AG04450 (cell line): ENCODE measurements around the gene MSLN. TPM values are rescaled to one million over a fixed set of nuclear protein-coding genes. Genes with fewer than 3 reads are reported as not detected.
"Not testable (repeated sequence)": the region's sequence is repeated elsewhere in the genome, so short reads cannot be mapped to it uniquely, and the experiment has no call there.

ENCODE experiments used
- CTCF ChIA-PET: fragments of 300-600, 350-600 bp; formaldehyde crosslinking; extraction: SDS; loops from one replicate; lab custom pipeline; 2022; ENCODE audit warnings: antibody characterized with exemption, inconsistent platforms; lab: Charles Lee
- POLR2A ChIA-PET: fragments of 350-600 bp; formaldehyde crosslinking; extraction: SDS; loops from one replicate; lab custom pipeline; 2021; ENCODE audit warnings: antibody characterized with exemption, inconsistent platforms; lab: Yijun Ruan, JAX
- DNase-seq: peaks from one replicate; pipeline ENCODE4 v3.0.0-alpha.2; 2011; ENCODE audit warnings: low read depth, low spot score
- H3K27ac ChIP-seq: one replicate; pipeline ENCODE4 v1.5.1; 2012; ENCODE audit warnings: low read depth, low read length, control low read depth
- H3K27me3 ChIP-seq: one replicate; pipeline ENCODE4 v1.6.0; 2012; ENCODE audit warnings: low read length; ENCODE audit not compliant: control insufficient read depth, insufficient read depth
- H3K4me3 ChIP-seq: 2 replicates; pipeline ENCODE4 v1.5.1; 2011; ENCODE audit warnings: mild to moderate bottlenecking, low read depth, low read length, control low read depth
- H3K9me3 ChIP-seq: 2 replicates; pipeline ENCODE4 v1.5.1; 2012; ENCODE audit warnings: low read length; ENCODE audit not compliant: control insufficient read depth, insufficient read depth
- polyA plus RNA-seq: library from polyadenylated mRNA; depleted of rRNA; stranded (reverse); fragments of >200 nt; gene quantifications from 2 replicates; pipeline ENCODE4 v1.2.3, GENCODE V29; 2011
- TF ChIP-seq, protein P1 (sequence below): IDR thresholded peaks from 2 replicates; pipeline ENCODE4 v1.5.1; 2011; ENCODE audit warnings: low read depth, low read length, control low read depth, inconsistent platforms

MSLN gene
- polyA plus RNA-seq, 1 experiment, result 0.11 TPM

DNA sequence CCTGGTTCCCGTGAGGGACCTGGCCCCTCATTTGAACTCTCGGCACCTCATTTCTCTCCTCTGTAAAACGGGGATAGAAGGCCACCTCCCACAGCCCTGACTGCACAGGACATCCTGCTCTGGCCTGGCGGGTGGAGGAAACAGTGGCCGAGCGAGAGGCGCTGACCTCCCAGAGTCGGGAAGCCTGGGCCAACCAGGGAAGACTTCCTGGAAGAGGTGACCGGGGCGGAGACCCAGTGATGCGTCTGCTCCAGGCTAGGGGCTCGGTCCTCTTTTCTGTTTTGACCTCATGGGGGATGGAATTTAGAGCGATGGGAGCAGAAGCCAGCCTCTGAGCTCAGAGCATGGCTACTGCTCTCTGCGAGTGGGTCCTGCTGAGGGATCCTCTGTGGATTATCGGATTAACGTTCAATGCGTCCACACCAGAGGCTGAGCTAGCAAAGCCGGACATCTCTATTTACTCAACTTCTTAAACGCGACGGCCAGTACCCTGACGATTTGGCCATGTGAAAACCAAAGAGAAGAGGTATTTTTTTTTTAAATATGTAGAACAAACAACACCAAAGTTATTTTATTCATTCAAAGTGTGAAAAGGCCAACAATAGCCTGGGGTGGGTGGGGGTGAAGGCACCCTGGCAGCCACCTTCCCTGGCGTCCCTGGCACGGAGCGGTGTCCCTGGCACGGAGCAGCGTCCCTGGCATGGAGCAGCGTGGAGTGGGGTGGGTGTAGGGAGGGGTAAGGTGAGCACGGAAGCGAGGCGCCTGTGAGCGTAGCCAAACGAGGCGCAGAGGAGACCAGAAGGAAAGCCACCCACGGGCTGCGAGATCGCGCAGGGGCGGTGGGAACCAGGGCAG, 9.2 kb upstream of the MSLN start:
- CTCF ChIA-PET, result interaction anchor here (1.1 kb wide), 1 partner anchor 9 kb away, joined by 3 read pairs; no protein-coding TSS in a partner anchor
- TF ChIP-seq, protein P1, sequence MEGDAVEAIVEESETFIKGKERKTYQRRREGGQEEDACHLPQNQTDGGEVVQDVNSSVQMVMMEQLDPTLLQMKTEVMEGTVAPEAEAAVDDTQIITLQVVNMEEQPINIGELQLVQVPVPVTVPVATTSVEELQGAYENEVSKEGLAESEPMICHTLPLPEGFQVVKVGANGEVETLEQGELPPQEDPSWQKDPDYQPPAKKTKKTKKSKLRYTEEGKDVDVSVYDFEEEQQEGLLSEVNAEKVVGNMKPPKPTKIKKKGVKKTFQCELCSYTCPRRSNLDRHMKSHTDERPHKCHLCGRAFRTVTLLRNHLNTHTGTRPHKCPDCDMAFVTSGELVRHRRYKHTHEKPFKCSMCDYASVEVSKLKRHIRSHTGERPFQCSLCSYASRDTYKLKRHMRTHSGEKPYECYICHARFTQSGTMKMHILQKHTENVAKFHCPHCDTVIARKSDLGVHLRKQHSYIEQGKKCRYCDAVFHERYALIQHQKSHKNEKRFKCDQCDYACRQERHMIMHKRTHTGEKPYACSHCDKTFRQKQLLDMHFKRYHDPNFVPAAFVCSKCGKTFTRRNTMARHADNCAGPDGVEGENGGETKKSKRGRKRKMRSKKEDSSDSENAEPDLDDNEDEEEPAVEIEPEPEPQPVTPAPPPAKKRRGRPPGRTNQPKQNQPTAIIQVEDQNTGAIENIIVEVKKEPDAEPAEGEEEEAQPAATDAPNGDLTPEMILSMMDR, result no peak
- peaks cover 12% of the 10 kb centered on the region for H3K27me3 ChIP-seq
- POLR2A ChIA-PET, result no interaction called here
- DNase-seq, result no peak
- H3K4me3 ChIP-seq, result no peak overlapping the region
- no peak overlapping the region for H3K27ac ChIP-seq
- no peaks in the 10 kb centered on the region; the same call in none of the 2 replicates for H3K9me3 ChIP-seq

DNA sequence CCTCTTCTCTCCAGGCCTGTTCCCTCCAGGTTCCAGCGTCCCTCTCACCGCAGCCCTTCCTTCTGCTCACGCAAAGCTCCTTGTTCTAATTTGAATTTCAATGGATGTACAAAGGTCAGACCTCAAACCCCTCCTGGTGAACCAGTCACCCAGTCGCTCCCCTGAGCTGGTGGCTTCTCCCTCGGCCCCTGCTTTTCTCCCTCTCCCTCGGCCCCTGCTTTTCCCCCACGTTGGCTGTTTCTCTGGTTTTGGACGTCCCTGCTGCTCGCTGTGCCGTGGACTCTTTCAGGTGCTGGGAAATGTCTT, 8.6 kb upstream of the MSLN start:
- CTCF ChIA-PET, result interaction anchor here (1.1 kb wide), 1 partner anchor 10 kb away, joined by 3 read pairs; no protein-coding TSS in a partner anchor
- H3K27ac ChIP-seq, result no peak overlapping the region
- peaks cover 12% of the 10 kb centered on the region for H3K27me3 ChIP-seq
- POLR2A ChIA-PET, result interaction anchor here (0.5 kb wide), 1 partner anchor 32 kb away, joined by 6 read pairs; no protein-coding TSS in a partner anchor
- no peaks in the 10 kb centered on the region; the same call in none of the 2 replicates for H3K9me3 ChIP-seq
- TF ChIP-seq, protein P1, result no peak
- no peak overlapping the region for H3K4me3 ChIP-seq
- no peak for DNase-seq

DNA sequence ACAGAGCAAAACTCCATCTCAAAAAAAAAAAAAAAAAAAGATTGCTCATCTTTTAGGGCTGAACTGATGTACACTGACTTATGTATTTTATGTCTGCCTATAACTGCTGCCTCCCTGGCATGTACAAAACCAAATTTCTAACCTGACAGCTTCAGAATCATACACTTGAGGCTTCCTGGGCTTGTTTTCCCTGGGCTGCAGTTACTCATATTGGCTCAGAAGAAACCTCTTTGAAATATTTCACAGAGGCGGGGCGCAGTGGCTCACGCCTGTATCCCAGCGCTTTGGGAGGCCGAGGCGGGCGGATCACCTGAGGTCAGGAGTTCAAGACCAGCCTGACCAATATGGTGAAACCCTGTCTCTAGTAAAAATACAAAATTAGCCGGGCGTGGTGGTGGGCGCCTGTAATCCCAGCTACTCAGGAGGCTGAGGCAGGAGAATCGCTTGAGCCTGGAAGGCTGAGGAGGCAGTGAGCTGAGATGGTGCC, 6.4 kb upstream of the MSLN start:
- CTCF ChIA-PET, POLR2A ChIA-PET, H3K9me3 ChIP-seq, DNase-seq, H3K4me3 ChIP-seq, H3K27ac ChIP-seq: not testable (repeated sequence)
- H3K27me3 ChIP-seq, result peaks cover 12% of the 10 kb centered on the region

DNA sequence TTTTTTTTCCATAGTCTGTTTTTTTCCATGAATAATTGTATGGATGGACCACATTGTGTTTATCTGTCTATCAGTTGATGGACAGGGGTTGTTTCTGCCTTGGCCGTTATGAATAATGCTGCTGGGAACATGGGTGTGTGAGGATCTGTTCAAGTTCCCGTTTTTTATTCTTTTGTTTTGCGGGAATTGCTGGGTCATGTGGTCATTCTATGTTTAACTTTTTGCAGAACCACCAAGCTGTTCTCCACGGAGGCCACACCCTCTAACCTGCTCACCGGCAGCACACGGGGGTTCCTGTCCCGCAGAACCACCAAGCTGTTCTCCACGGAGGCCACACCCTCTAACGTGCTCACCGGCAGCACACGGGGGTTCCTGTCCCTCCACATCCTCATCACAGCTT, 5.9 kb upstream of the MSLN start:
- Histone ChIP-seq H3K4me3 (no peak overlapping the region), H3K9me3 (no peaks in the 10 kb centered on the region; the same call in none of the 2 replicates), H3K27me3 (peaks cover 14% of the 10 kb centered on the region), H3K27ac (no peak overlapping the region)
- POLR2A ChIA-PET, result no interaction called here
- TF ChIP-seq, protein P1, result no peak
- no peak for DNase-seq
- CTCF ChIA-PET, result no interaction called here

DNA sequence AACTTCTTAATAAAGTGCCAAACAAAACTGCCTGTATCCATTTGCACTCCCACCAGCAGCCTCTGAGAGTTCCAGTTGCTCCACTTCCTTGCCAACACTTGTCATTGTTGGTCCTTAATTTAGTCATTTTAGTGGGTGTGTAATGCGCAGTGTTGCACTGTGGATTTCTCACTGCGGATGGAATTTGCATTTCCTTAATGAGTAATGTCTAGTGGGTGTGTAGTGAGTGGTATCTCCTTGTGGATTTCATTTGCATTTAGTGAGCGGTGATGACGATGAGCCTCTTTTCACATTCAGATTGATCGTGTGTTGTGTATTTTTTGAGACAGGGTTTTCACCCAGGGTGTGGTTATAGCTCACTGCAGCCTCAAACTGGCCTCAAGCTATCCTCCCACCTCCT, 4.1 kb upstream of the MSLN start:
- Histone ChIP-seq H3K9me3 (no peaks in the 10 kb centered on the region; the same call in none of the 2 replicates), H3K4me3 (no peak overlapping the region), H3K27ac (no peak overlapping the region), H3K27me3 (peaks cover 17% of the 10 kb centered on the region)
- POLR2A ChIA-PET, result no interaction called here
- CTCF ChIA-PET, result no interaction called here
- TF ChIP-seq, protein P1, result no peak
- no peak for DNase-seq
